PC-3 (cell line): ENCODE data around the gene CCL14. TPM values are rescaled to one million over a fixed set of nuclear protein-coding genes. Genes with fewer than 3 reads are reported as not detected.

Experiments used
- ATAC-seq: fragments of 200-7000 bp; cut with Tn5 transposase; 2 replicates; pipeline ENCODE4 v1.9.1; 2020; ENCODE audit warnings: mild to moderate bottlenecking, moderate library complexity
- BruUV-seq: library from RNA; stranded (reverse); fragments of 400-500 nt; replicated peaks from 2 replicates; lab custom pipeline; 2021; lab: Mats Ljungman, UMichigan
- CTCF ChIA-PET: fragments of 300-600 bp; sonication (Branson Sonifier 250); formaldehyde crosslinking; loops from one replicate; lab custom pipeline; 2022; ENCODE audit warnings: antibody characterized with exemption; lab: Charles Lee
- POLR2A ChIA-PET: fragments of 300-600 bp; sonication (Branson Sonifier 250); formaldehyde crosslinking; loops from one replicate; lab custom pipeline; 2022; ENCODE audit warnings: antibody characterized with exemption; ENCODE audit not compliant: unreplicated experiment; lab: Charles Lee
- DNase-seq: peaks from one replicate; pipeline ENCODE4 v3.0.0-alpha.2; 2015
- H2AFZ ChIP-seq: fragments of 300-600 bp; sonication (generic); 2 replicates; pipeline ENCODE4 v1.6.0; 2016; ENCODE audit warnings: antibody characterized with exemption, low read length
- H3F3A ChIP-seq: fragments of 300-600 bp; sonication (generic); one replicate; pipeline ENCODE4 v1.6.0; 2017; ENCODE audit warnings: antibody characterized with exemption, low read length, control low read depth, mild to moderate bottlenecking; ENCODE audit not compliant: unreplicated experiment
- H3K27ac ChIP-seq: fragments of 300-600 bp; sonication (generic); 2 replicates; pipeline ENCODE4 v1.5.1; 2016; ENCODE audit warnings: mild to moderate bottlenecking, low read length
- H3K27me3 ChIP-seq: fragments of 300-600 bp; sonication (generic); 2 replicates; pipeline ENCODE4 v1.6.1; 2016; ENCODE audit warnings: low read length, mixed read lengths
- H3K36me3 ChIP-seq: fragments of 300-600 bp; sonication (generic); 2 replicates; pipeline ENCODE4 v1.6.1; 2016; ENCODE audit warnings: low read depth, mixed run types, low read length, mixed read lengths
- H3K4me1 ChIP-seq: fragments of 300-600 bp; sonication (generic); 2 replicates; pipeline ENCODE4 v1.5.1; 2016; ENCODE audit warnings: low read length; ENCODE audit not compliant: insufficient read depth
- H3K4me2 ChIP-seq: fragments of 300-600 bp; sonication (generic); 2 replicates; pipeline ENCODE4 v1.6.0; 2016; ENCODE audit warnings: low read length
- H3K4me3 ChIP-seq: fragments of 300-600 bp; sonication (generic); 2 replicates; pipeline ENCODE4 v1.5.1; 2016; ENCODE audit warnings: mild to moderate bottlenecking, low read length, mixed read lengths
- H3K79me2 ChIP-seq: fragments of 300-600 bp; sonication (generic); 2 replicates; pipeline ENCODE4 v1.6.1; 2017; ENCODE audit warnings: low read length, mixed read lengths
- H3K9ac ChIP-seq: fragments of 300-600 bp; sonication (generic); 2 replicates; pipeline ENCODE4 v1.6.0; 2016; ENCODE audit warnings: mild to moderate bottlenecking, low read length
- H3K9me2 ChIP-seq: fragments of 300-600 bp; sonication (generic); replicated peaks from 2 replicates; pipeline ENCODE4 v1.6.1; 2016; ENCODE audit warnings: mixed run types, low read length, mixed read lengths
- H3K9me3 ChIP-seq: fragments of 300-600 bp; sonication (generic); 2 replicates; pipeline ENCODE4 v1.6.1; 2016; ENCODE audit warnings: low read length, mixed read lengths
- H4K20me1 ChIP-seq: fragments of 300-600 bp; sonication (generic); 2 replicates; pipeline ENCODE4 v1.6.1; 2016; ENCODE audit warnings: low read length, mixed read lengths
- EZH2 ChIP-seq: fragments of 300-600 bp; sonication (generic); IDR thresholded peaks from one replicate; pipeline ENCODE4 v1.6.1; 2017; ENCODE audit warnings: antibody characterized with exemption, mild to moderate bottlenecking, low read length; ENCODE audit not compliant: unreplicated experiment
- EZH2phosphoT487 ChIP-seq: fragments of 300-600 bp; sonication (generic); IDR thresholded peaks from 2 replicates; pipeline ENCODE4 v1.6.1; 2018; ENCODE audit warnings: mild to moderate bottlenecking, antibody characterized with exemption, low read length, borderline replicate concordance
- intact Hi-C: fragments of 100-400 bp; cut with micrococcal nuclease; formaldehyde crosslinking; loops from 2 replicates; pipeline ENCODE4 v1.9.0; 2023
- total RNA-seq: library from RNA; depleted of rRNA; stranded (reverse); fragments of >200 nt; gene quantifications from 2 replicates; pipeline ENCODE4 v1.2.3, GENCODE V29; 2014
- TF ChIP-seq, protein P1 (sequence below): fragments of 300-600 bp; sonication (generic); conservative IDR thresholded peaks from 2 replicates; pipeline ENCODE4 v1.5.1; 2017; ENCODE audit warnings: antibody characterized with exemption, low read depth, mild to moderate bottlenecking, low read length

CCL14 gene
- total RNA-seq, 1 experiment from 2014 or later: not detected

GRCh38 chr17:36004594-36005108 lies 18.1 kb upstream of the CCL14 start:
- no peaks in the 10 kb centered on the region for H3K79me2 ChIP-seq
- H4K20me1 ChIP-seq: no peaks in the 10 kb centered on the region
- no peak overlapping the region for H3K27ac ChIP-seq
- no peaks in the 10 kb centered on the region for H3K9me2 ChIP-seq
- H3K9me3 ChIP-seq: no peaks in the 10 kb centered on the region
- DNase-seq (no peak), ATAC-seq (no peak)
- no peaks in the 10 kb centered on the region for H3K36me3 ChIP-seq
- H3K4me3 ChIP-seq: no peak overlapping the region
- no peak overlapping the region for H3K4me2 ChIP-seq
- H3F3A ChIP-seq: no peaks in the 10 kb centered on the region
- H3K9ac ChIP-seq: no peak overlapping the region
- ChIA-PET POLR2A (no interaction called here), CTCF (interaction anchor here (0.6 kb wide), 1 partner anchor 31 kb away, joined by 3 read pairs; no protein-coding TSS in a partner anchor)
- peaks cover 6% of the 10 kb centered on the region; the same call in 1 of the 2 replicates for H3K27me3 ChIP-seq
- intact Hi-C loops: loop anchor here (5.0 kb wide), 1 partner anchor 37 kb away; no protein-coding TSS in a partner anchor
- no peaks in the 10 kb centered on the region for H3K4me1 ChIP-seq
- BruUV-seq: no TSS peak
- H2AFZ ChIP-seq: no peak overlapping the region
- TF ChIP-seq EZH2phosphoT487 (no peak), EZH2 (no peak)
- TF ChIP-seq, protein P1, sequence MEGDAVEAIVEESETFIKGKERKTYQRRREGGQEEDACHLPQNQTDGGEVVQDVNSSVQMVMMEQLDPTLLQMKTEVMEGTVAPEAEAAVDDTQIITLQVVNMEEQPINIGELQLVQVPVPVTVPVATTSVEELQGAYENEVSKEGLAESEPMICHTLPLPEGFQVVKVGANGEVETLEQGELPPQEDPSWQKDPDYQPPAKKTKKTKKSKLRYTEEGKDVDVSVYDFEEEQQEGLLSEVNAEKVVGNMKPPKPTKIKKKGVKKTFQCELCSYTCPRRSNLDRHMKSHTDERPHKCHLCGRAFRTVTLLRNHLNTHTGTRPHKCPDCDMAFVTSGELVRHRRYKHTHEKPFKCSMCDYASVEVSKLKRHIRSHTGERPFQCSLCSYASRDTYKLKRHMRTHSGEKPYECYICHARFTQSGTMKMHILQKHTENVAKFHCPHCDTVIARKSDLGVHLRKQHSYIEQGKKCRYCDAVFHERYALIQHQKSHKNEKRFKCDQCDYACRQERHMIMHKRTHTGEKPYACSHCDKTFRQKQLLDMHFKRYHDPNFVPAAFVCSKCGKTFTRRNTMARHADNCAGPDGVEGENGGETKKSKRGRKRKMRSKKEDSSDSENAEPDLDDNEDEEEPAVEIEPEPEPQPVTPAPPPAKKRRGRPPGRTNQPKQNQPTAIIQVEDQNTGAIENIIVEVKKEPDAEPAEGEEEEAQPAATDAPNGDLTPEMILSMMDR: no peak

DNA sequence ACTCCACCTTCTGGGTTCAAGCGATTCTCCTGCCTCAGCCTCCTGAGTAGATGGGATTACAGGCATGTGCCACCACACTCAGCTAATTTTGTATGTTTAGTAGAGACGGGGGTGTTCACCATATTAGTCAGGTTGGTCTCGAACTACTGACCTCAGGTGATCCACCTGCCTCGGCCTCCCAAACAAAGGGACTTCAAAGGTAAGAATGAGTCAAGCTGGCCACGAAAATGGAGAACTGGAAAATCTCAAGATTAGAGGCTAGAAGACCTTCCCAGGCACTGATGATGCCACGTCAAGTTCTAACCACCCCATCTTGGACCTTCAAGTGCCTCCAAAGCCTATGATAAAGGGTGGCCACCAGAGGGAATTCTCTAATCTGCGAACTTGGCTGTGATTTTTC lies 16.1 kb upstream of the CCL14 start:
- H3K4me2 ChIP-seq: no peak overlapping the region
- no peak overlapping the region for H3K4me3 ChIP-seq
- ATAC-seq (no peak), DNase-seq (no peak)
- no peaks in the 10 kb centered on the region for H3K9me2 ChIP-seq
- no peak overlapping the region for H2AFZ ChIP-seq
- no peaks in the 10 kb centered on the region for H3F3A ChIP-seq
- intact Hi-C loops: no loop called here
- no peak overlapping the region for H3K27ac ChIP-seq
- no peaks in the 10 kb centered on the region for H3K4me1 ChIP-seq
- no peaks in the 10 kb centered on the region for H3K79me2 ChIP-seq
- H3K36me3 ChIP-seq: no peaks in the 10 kb centered on the region
- H3K27me3 ChIP-seq: peaks cover 4% of the 10 kb centered on the region; the same call in 1 of the 2 replicates
- no TSS peak for BruUV-seq
- H3K9ac ChIP-seq: no peak overlapping the region
- no peaks in the 10 kb centered on the region for H4K20me1 ChIP-seq
- ChIA-PET CTCF (no interaction called here), POLR2A (no interaction called here)
- H3K9me3 ChIP-seq: no peaks in the 10 kb centered on the region
- TF ChIP-seq EZH2phosphoT487 (no peak), EZH2 (no peak)
- TF ChIP-seq, protein P1: no peak

DNA sequence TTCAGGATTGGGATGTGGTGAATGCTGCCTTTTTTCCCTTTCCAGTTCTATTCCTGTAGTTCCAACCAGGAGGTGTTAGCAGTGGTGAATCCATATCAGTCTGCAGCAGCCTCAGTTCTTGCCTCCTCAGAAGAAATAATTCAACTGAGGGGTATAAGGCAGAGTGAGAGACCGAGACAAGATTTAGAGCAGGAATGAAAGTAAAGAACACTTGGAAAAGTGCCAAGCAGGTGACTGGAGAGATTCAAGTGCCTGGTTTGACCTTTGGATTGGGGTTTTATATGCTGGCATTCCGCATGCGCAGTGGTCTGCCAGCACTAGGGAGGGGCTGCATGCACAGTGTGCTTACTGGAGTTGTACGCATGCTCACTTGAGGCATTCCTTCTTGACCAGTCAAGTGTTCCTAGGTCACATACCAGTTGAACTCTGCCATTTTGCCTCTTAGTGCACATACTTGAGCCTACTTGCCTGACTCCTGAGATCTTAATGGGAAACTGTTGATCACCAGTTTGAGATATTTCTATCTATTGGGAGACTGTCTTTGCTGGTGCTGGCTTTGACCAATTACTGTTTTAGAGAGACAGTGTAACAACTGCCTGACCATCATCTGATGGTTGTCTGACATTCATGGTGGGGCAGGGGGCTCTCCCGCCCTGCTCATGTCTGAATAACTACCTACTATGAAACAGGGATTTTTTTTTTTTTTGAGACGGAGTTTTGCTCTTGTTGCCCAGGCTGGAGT lies 15.5 kb upstream of the CCL14 start:
- Histone ChIP-seq H3K36me3 (no peaks in the 10 kb centered on the region), H2AFZ (no peak overlapping the region), H3K4me3 (no peak overlapping the region), H3K27ac (no peak overlapping the region), H3K4me2 (no peak overlapping the region), H3F3A (no peaks in the 10 kb centered on the region), H3K9ac (no peak overlapping the region), H3K9me2 (no peaks in the 10 kb centered on the region), H3K79me2 (no peaks in the 10 kb centered on the region), H4K20me1 (no peaks in the 10 kb centered on the region), H3K9me3 (no peaks in the 10 kb centered on the region), H3K27me3 (peaks cover 4% of the 10 kb centered on the region; the same call in 1 of the 2 replicates), H3K4me1 (no peaks in the 10 kb centered on the region)
- ATAC-seq: no peak
- TF ChIP-seq EZH2: no peak
- no peak for TF ChIP-seq EZH2phosphoT487
- TF ChIP-seq, protein P1: no peak
- no TSS peak for BruUV-seq
- no peak for DNase-seq
- ChIA-PET POLR2A (no interaction called here), CTCF (no interaction called here)
- intact Hi-C loops: no loop called here
